DND-41 (cell line): ENCODE results near the gene GALK1.

Source experiments
- ATAC-seq: fragments of 200-7000 bp; cut with Tn5 transposase; 3 replicates; pipeline ENCODE4 v1.9.1; 2021; ENCODE audit warnings: low read depth; ENCODE audit not compliant: insufficient read depth
- DNase-seq: peaks from one replicate; pipeline ENCODE4 v3.0.0-alpha.2; 2020
- H2AFZ ChIP-seq: 2 replicates; pipeline ENCODE4 v1.6.0; 2012; ENCODE audit warnings: low read depth, low read length
- H3K27ac ChIP-seq: 2 replicates; pipeline ENCODE4 v1.5.1; 2012; ENCODE audit warnings: low read length, inconsistent platforms
- H3K27me3 ChIP-seq: fragments of 200-600 bp; sonication (generic); 2 replicates; pipeline ENCODE4 v1.6.0; 2012; ENCODE audit warnings: low read length, mild to moderate bottlenecking, inconsistent platforms; ENCODE audit not compliant: insufficient read depth, poor library complexity
- H3K36me3 ChIP-seq: 2 replicates; pipeline ENCODE4 v1.5.1; 2012; ENCODE audit warnings: low read length, inconsistent platforms; ENCODE audit not compliant: insufficient read depth
- H3K4me1 ChIP-seq: 2 replicates; pipeline ENCODE4 v1.5.1; 2012; ENCODE audit warnings: mild to moderate bottlenecking, low read length; ENCODE audit not compliant: insufficient read depth
- H3K4me2 ChIP-seq: 2 replicates; pipeline ENCODE4 v1.6.0; 2012; ENCODE audit warnings: mild to moderate bottlenecking, moderate library complexity, low read length, inconsistent platforms; ENCODE audit not compliant: insufficient read depth
- H3K4me3 ChIP-seq, 2 experiments: fragments of 200-600 bp in 1 of 2; shearing (Covaris generic) in 1 of 2; 2 replicates each; pipeline ENCODE4 v1.5.1; 2012 to 2016; ENCODE audit warnings: inconsistent platforms in 2 of 2, low read length in 2 of 2, mild to moderate bottlenecking in 2 of 2, low read depth in 1 of 2, moderate library complexity in 1 of 2
- H3K79me2 ChIP-seq: 2 replicates; pipeline ENCODE4 v1.6.0; 2012; ENCODE audit warnings: low read length, inconsistent platforms; ENCODE audit not compliant: insufficient read depth
- H3K9ac ChIP-seq: 2 replicates; pipeline ENCODE4 v1.6.0; 2012; ENCODE audit warnings: low read depth, mild to moderate bottlenecking, inconsistent platforms, low read length, moderate library complexity
- H3K9me3 ChIP-seq: 2 replicates; pipeline ENCODE4 v1.5.1; 2012; ENCODE audit warnings: low read length, moderate library complexity, mild to moderate bottlenecking, inconsistent platforms; ENCODE audit not compliant: insufficient read depth, severe bottlenecking
- H4K20me1 ChIP-seq: 2 replicates; pipeline ENCODE4 v1.6.0; 2012; ENCODE audit warnings: low read length; ENCODE audit not compliant: insufficient read depth
- CTCF ChIP-seq: IDR thresholded peaks from 2 replicates; pipeline ENCODE4 v1.5.1; 2012; ENCODE audit warnings: borderline replicate concordance, low read length, moderate library complexity, mild to moderate bottlenecking; ENCODE audit not compliant: poor library complexity, severe bottlenecking; ENCODE audit errors: extremely low read depth
- EZH2 ChIP-seq: IDR thresholded peaks from 3 replicates; pipeline ENCODE4 v1.6.1; 2012; ENCODE audit warnings: borderline replicate concordance, low read depth, mild to moderate bottlenecking, moderate library complexity, low read length, inconsistent platforms; ENCODE audit not compliant: severe bottlenecking

GALK1 gene

GRCh38 chr17:75807861-75808260, 42.9 kb upstream of the GALK1 start:
- Histone ChIP-seq H3K4me1 (no peaks in the 10 kb centered on the region), H3K36me3 (peaks cover 60% of the 10 kb centered on the region), H3K27ac (no peak overlapping the region), H3K9ac (no peak overlapping the region), H3K79me2 (peaks cover 53% of the 10 kb centered on the region), H2AFZ (no peak overlapping the region), H3K9me3 (no peaks in the 10 kb centered on the region), H3K4me2 (no peak overlapping the region), H4K20me1 (peaks cover 31% of the 10 kb centered on the region), H3K4me3 (no peak overlapping the region), H3K27me3 (no peaks in the 10 kb centered on the region)
- ATAC-seq (no peak), DNase-seq (no peak)
- no peak for TF ChIP-seq EZH2
- TF ChIP-seq CTCF, result no peak

GRCh38 chr17:75806822-75807500, 42.0 kb upstream of the GALK1 start:
- Histone ChIP-seq H3K9ac (no peak overlapping the region), H3K27me3 (no peaks in the 10 kb centered on the region), H3K79me2 (peaks cover 59% of the 10 kb centered on the region), H4K20me1 (peaks cover 35% of the 10 kb centered on the region), H3K27ac (no peak overlapping the region), H3K9me3 (no peaks in the 10 kb centered on the region), H3K36me3 (peaks cover 57% of the 10 kb centered on the region), H3K4me3 (no peak overlapping the region), H3K4me1 (no peaks in the 10 kb centered on the region), H2AFZ (no peak overlapping the region), H3K4me2 (no peak overlapping the region)
- TF ChIP-seq CTCF (no peak), EZH2 (no peak)
- DNase-seq (no peak), ATAC-seq (no peak)

GRCh38 chr17:75803883-75804282, 38.9 kb upstream of the GALK1 start:
- Histone ChIP-seq H3K79me2 (peaks cover 75% of the 10 kb centered on the region), H3K4me3 (no peak overlapping the region), H3K9ac (no peak overlapping the region), H2AFZ (no peak overlapping the region), H3K9me3 (no peaks in the 10 kb centered on the region), H3K4me2 (no peak overlapping the region), H3K36me3 (peaks cover 48% of the 10 kb centered on the region), H3K4me1 (no peaks in the 10 kb centered on the region), H3K27ac (no peak overlapping the region), H4K20me1 (peaks cover 24% of the 10 kb centered on the region; the same call in 1 of the 2 replicates), H3K27me3 (no peaks in the 10 kb centered on the region)
- ATAC-seq (no peak), DNase-seq (no peak)
- TF ChIP-seq EZH2, result no peak
- no peak for TF ChIP-seq CTCF
